ENCODE results near the gene DTX3L. TPM values are rescaled to one million over a fixed set of nuclear protein-coding genes. Genes with fewer than 3 reads are reported as not detected.

The DTX3L gene
- total RNA-seq (2014; rRNA removed; shearing (Covaris generic)): 26.1 and 26.3 TPM in 2 replicates

GRCh38 chr3:122564155-122564912 is at the start of gene DTX3L, which contains the start of gene PARP9:
Gene DTX3L (plus strand): TSS chr3:122564338. CDS start chr3:122564427, 89 bp downstream.
Gene PARP9 (minus strand): TSS chr3:122564300. CDS start chr3:122559620, 4,680 bp downstream.
- DNase-seq (ENCODE audit: low spot score): peak; percentile 75

- DNase-seq (ENCODE audit: low spot score): no peak
Observed at GRCh38 chr3:122515020-122515468, 49.1 kb upstream of the DTX3L start.

- no peak for DNase-seq (ENCODE audit: low spot score)
Observed at GRCh38 chr3:122515870-122516269, 48.3 kb upstream of the DTX3L start.

- DNase-seq (ENCODE audit: low spot score): no peak
Observed at GRCh38 chr3:122516846-122517360, 47.2 kb upstream of the DTX3L start.

GRCh38 chr3:122519693-122520092 is 44.4 kb upstream of the DTX3L start:
- no peak for DNase-seq (ENCODE audit: low spot score)

GRCh38 chr3:122520861-122521260 is 43.3 kb upstream of the DTX3L start:
- DNase-seq (ENCODE audit: low spot score): no peak

GRCh38 chr3:122523317-122523716 is 40.8 kb upstream of the DTX3L start:
- no peak for DNase-seq (ENCODE audit: low spot score)

GRCh38 chr3:122530164-122530563 is 34.0 kb upstream of the DTX3L start:
- no peak for DNase-seq (ENCODE audit: low spot score)

GRCh38 chr3:122533480-122533879 is 30.7 kb upstream of the DTX3L start:
- no peak for DNase-seq (ENCODE audit: low spot score)

- peak; percentile 86 for DNase-seq (ENCODE audit: low spot score)
Observed at GRCh38 chr3:122533931-122534334, 30.2 kb upstream of the DTX3L start.

GRCh38 chr3:122535964-122536631 is 28.0 kb upstream of the DTX3L start:
- DNase-seq (ENCODE audit: low spot score): no peak

- no peak for DNase-seq (ENCODE audit: low spot score)
Observed at GRCh38 chr3:122536632-122537001, 27.5 kb upstream of the DTX3L start.

- no peak for DNase-seq (ENCODE audit: low spot score)
Observed at GRCh38 chr3:122538956-122539490, 25.1 kb upstream of the DTX3L start.

GRCh38 chr3:122546151-122546550 is 18.0 kb upstream of the DTX3L start:
- DNase-seq (ENCODE audit: low spot score): no peak

GRCh38 chr3:122548076-122548475 is 16.1 kb upstream of the DTX3L start:
- DNase-seq (ENCODE audit: low spot score): no peak

GRCh38 chr3:122548619-122549018 is 15.5 kb upstream of the DTX3L start:
- no peak for DNase-seq (ENCODE audit: low spot score)

- no peak for DNase-seq (ENCODE audit: low spot score)
Observed at GRCh38 chr3:122553171-122553570, 11.0 kb upstream of the DTX3L start.

GRCh38 chr3:122555275-122556071 is 8.7 kb upstream of the DTX3L start:
- peak; percentile 38 for DNase-seq (ENCODE audit: low spot score)

- DNase-seq (ENCODE audit: low spot score): no peak
Observed at GRCh38 chr3:122557356-122557755, 6.8 kb upstream of the DTX3L start.

- DNase-seq (ENCODE audit: low spot score): no peak
Observed at GRCh38 chr3:122558605-122559004, 5.5 kb upstream of the DTX3L start.

- DNase-seq (ENCODE audit: low spot score): no peak
Observed at GRCh38 chr3:122559906-122560305, 4.2 kb upstream of the DTX3L start.

- DNase-seq (ENCODE audit: low spot score): peak; percentile 72
Observed at GRCh38 chr3:122560680-122561079, 3.5 kb upstream of the DTX3L start.
